Measurements from ENCODE around the gene ALOX12.

Gene ALOX12

DNA sequence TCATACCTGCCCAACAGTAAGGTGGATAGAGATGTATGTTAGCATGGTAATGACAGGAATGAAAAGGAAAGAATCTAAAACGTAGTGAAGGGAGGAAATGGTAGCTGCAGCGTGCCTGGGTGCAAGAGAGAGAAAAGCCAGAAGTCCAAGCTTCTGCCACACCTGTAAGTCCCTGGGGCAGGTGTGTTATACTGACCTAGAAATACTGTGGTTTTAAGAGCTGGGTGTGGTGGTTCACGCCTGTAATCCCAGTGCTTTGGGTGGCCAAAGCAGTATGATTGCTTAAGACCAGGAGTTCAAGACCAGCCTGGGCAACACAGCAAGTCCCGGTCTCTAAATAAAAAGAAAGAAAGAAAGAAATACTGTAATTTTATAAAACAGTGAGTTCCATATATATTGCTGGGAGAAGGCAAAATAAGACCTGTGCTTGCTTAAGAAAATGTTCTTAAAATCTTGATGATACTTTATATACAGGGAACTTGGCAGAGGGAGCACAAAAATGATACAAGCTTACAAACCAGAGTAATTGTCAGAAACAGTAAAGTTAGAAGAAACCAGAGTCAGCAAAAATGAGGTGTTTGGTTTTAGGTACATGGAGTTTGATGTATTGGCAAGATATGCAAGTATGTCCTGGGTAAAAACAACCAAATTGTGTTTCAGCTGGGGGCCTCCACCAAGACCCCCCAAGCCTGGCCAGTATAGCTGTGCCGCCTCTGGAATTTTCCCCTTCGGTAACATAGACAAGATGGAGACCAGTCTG is 6.6 kb downstream of the ALOX12 start:
- DNase-seq = no peak

DNA sequence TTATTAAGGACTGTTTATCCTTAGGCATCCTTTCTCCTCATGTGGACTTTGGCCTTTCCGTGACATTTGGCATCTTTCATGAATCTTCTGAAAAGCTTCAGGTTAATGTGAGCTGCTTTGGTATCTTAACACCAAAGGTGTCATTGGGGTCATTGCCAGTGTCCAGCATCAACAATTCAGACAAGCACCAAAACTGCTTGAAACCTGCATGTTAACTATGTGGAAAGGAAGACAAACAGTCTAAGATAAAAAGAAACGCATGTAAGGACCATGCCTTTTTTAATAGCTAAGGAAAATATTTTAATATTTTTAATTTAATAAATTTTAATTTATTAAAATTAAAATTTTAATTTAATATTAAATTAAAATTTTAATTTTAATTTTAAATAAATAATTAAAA is 7.9 kb downstream of the ALOX12 start:
- DNase-seq = no peak

DNA sequence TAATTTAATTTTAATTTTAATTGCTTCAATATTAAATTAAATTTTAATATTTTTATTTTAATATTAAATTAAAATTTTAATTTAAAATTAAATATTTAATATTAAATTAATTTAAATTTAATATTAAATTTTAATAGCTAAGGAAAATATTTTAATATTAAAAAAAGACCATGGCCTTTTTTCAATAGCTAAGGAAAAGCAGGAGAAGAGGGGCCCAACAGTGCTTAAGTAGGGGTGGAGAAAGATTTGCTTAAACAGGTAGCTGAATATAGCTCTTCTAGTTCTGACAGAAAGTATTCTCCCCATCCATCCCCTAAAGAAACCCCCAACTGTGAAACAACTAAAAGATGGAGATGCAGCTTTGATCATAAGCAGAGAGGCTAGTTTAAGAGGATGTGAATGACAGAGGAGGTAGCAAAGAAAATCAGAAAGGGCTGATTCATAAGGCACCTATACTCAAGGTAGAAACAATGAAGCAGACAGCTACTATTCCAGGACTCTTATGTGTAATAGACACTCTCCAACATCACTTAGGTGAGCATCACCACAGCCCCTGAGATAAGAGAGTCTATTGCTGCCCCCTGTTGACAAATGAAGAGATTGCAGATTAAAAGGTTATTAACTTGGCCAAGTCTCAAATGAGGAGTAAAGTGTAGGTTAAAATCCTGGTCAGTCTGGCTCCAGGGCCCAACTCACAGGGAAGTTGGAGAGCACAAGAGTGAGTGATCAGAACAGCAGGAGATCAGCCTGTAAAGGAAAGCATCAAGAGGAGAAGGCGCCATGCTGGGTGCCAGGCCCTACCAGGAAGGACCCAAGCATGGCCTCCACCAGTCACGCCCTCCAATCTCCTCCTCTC is 8.8 kb downstream of the ALOX12 start:
- no peak for DNase-seq

DNA sequence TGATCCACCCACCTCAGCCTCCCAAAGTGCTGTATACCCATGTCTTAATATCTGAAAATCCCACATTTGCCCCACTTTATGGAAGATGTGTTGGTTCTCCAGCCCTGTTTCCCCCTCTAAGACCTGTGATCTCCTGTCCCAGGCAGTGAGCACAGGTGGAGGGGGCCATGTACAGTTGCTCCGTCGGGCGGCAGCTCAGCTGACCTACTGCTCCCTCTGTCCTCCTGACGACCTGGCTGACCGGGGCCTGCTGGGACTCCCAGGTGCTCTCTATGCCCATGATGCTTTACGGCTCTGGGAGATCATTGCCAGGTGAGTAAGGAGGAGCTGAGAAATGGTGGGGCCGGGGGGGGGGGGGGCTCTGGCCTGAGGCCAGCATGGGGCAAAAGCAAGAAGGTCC is 9.9 kb downstream of the ALOX12 start:
- DNase-seq = no peak

DNA sequence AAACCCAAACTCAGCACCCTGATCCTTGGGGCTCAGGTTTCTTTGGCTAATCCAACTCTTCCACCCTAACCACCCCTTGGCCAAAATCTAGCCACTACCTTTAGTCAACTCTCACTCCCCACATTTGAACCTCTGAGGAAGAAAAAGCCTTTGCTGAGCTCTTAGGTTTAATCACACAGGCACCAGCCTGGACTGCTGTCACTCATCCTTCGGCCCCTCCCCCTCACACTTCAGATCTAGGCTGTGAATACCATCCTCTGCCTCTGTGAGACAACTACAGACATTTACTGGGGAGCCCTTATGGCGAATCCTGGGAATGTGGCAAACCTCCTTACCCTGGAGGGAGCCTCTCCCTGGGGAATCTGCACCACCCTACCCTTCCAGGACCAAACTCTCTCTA is 11.3 kb downstream of the ALOX12 start:
- no peak for DNase-seq

DNA sequence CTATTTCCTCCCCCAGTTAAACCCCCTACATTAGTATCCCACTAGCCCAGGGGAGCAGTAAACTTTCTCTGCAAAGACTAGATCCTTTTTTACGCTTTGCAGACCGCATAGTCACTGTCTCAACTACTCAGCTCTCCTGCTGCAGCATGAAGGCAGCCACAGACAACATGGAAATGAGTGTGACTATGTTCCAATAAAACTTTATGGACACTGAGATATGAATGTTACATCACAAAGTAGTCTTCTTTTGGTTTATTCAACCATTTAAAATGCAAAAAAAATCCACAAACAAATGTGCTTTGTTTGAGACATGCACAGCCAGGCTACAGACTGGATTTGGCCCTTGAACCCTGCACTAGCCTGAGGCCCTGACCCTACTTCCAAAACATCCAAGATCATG is 14.7 kb downstream of the ALOX12 start:
- DNase-seq = no peak

DNA sequence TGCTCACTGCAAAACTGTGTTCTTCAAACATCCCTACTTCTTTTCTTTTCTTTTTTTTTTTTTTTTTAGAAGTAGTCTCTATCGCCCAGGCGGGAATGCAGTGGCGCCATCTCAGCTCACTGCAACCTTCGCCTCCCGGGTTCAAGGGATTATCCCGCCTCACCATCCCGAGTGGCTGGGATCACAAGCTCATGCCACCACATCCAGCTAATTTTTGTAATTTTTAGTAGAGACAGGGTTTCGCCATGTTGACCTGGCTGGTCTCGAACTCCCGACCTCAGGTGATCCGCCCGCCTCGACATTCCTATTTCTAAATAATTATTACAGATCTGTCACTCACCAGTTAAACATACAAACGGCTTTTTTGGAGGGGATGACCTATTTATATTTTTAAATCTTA is 15.6 kb downstream of the ALOX12 start:
- DNase-seq = no peak

DNA sequence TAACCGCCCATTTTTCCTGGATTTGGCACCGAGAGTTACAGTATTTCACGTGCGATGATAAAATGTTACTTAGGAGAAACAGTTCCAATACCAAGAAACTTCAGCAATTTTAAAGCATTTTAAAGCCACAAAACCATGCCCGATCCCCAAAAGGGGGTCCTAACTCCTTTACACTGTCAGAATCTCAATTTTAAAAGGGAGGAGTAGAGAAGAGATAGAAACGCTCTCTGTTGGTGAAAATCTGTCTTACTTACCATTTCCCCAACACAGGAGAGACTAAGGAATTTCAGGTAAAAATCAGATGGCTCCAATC is 16.0 kb downstream of the ALOX12 start:
- no peak for DNase-seq

DNA sequence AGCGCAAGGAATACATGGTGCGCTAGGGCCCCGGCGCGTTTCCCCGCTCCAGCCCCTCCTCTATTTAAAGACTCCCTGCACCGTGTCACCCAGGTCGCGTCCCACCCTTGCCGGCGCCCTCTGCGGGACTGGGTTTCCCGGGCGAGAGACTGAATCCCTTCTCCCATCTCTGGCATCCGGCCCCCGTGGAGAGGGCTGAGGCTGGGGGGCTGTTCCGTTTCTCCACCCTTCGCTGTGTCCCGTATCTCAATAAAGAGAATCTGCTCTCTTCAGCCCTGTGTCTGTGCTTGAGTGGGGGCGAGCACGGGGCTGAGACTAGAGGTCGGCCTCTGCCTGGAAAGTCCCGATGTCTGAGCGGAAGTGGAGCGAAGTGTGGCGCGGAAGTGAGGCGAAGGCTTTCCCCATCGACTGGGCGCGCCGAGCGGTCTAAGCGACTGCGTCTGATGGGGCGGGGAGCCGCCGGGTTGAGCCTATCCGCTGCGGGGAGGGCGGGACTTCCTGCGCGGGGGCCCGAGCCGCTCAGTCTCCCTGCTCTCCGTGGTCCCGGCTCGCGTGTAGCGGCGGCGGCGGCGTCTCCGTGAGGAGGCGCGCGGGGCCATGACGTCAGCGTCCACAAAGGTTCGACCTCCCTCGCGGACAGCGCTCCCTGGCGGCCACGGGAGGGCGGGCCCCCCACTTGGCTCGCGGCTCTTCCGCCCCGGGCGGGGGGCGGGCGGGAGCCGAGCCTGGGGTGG is 18.6 kb downstream of the ALOX12 start:
- peak; percentile 96 to 97 for DNase-seq

DNA sequence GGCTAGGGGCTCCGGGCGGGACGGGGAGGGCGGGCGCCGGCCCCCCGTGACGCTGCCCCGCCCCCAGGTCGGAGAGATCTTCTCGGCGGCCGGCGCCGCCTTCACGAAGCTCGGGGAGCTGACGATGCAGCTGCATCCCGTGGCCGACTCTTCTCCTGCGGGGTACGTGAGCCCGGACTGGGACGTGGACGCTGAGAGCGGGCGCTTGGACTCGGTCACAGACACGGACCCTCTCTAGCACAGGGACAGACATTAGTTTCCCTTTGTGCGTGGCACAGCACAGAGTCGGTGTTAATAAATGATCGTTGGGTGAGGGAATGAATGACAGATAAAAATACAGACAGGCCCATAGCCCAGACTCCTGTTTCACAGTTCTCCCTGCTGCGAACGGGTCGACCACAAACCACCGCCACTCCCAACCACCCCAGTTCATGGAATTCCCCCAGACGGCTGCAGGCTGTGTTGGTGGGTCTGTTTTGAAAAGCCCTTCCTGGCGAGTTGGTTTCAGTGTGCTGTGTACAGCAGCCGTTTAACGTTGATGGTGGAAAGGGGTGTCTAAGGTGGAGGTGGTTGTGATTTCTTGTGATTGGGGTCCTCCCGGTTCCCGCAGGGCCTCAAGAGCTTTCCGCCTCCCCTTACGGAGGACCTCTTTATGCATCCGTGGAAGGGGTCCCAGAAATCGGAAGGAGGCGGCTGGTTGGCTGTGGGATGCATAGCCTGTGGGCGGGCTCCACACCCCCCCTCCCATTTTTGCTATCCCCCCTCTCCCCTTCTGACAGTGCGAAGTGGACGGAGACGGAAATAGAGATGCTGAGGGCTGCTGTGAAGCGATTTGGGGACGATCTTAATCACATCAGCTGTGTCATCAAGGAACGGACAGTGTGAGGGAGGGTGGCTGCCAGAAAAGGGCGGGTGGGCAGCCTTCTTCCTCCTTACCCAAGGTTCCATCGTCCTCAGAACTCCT is 19.4 kb downstream of the ALOX12 start:
- peak; percentile 81 to 85 for DNase-seq

DNA sequence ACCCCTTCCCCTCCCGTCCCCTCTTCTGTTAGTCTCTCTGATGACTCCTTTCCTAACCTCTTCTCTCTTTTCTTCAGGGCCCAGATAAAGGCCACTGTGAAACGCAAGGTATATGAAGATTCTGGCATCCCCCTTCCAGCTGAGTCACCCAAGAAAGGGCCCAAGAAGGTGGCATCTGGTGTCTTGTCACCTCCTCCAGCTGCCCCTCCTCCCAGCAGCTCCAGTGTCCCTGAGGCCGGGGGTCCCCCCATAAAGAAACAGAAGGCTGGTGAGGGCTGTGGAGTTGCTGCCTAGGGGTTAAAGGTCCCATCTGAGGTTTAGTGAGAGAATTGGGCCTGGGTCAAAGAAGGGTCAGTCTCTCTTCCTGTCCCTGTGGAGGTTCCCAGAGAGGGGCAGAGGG is 20.6 kb downstream of the ALOX12 start:
- peak in 1 of 2 experiments; percentile 23 for DNase-seq

DNA sequence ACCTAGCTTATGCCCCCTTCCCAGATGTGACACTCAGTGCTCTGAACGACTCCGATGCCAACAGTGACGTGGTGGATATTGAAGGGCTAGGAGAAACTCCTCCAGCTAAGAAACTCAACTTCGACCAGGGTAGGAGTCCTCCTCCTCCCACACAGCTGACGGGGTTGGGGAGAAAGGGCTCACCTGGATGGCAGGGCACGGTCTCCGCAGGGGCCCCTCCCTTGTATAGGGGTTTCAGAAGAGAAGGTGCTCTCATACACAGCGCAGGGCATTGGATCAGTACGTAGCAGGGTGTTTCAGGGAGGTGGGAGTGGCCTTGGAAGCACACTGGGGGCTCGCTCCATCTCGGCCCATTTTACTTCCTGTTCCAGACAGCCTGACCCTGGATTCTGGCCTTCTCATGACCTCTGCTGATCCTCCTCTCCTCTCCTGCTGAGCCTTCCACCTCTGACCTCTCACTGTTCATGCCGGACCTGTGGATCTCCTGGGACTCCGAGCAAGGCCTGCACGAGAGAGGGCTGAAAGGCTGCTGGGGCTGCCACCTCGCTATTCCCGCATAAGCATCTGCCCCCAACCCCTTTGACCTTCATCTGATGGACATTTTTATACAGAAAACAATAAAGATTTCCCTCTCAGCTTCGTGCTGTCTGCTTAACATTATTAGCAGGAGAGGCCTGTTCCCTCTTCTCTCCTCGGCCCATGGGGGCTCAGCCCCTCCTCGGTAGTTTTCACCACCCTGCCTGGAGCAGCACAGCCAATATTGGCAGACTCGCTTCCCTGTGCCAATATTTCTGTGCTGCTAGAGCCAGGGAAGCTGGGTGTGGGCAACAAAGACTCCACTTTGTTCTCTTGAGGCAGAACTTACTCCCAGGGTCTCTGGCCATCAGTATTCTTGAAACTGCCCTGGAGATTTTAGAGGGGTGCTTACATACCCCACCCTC is 21.3 kb downstream of the ALOX12 start:
- DNase-seq = no peak

DNA sequence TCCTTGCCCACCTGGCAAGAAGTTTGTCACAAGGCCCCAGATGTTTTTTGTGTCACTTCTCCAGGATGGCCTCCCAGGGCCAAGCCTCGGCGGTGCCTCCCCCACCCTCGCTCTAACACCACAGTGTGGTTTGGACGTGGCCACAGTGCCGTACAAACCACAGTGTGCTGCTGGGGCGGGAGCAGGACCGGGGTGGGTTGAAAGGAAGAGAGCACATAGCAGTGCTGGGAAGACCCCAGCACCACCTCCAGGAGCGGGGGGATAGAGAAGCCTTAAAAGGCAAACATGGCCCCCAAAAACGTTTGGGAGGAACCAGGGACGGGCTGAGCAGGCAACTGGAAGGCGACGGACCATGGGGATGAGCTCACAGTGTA is 22.0 kb downstream of the ALOX12 start:
- peak in 1 of 2 experiments; percentile 46 for DNase-seq

DNA sequence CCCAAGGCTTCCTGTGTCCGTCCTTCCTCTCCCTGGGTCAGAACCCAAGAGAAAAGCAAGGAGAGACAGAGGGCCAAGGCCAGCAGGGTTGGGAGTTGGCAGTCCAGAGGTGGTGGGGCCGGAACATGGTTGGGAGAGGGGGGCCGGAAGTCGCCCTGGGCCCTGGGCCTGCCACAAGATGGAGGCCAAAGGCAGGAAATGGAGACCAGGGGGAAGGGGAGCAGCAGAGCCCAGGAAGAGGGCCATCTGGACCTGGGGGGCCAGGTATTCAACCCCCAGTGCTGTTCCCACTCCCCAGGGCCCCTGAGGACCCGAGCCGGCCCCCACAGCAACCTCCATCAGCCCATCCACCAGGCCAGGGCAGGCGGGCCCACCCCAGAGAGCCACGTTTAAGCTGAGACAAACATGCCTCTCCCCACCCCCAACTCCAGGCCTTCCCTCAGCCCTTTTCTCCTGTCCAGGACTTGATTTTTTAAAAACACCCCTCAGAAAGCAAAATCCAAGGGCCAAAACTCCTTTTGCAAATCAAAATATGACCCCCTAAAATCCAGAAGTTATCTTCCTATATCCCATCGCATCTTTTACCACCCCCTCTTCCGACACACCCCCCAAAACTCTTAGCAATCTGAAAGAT is 22.6 kb downstream of the ALOX12 start:
- DNase-seq = no peak

DNA sequence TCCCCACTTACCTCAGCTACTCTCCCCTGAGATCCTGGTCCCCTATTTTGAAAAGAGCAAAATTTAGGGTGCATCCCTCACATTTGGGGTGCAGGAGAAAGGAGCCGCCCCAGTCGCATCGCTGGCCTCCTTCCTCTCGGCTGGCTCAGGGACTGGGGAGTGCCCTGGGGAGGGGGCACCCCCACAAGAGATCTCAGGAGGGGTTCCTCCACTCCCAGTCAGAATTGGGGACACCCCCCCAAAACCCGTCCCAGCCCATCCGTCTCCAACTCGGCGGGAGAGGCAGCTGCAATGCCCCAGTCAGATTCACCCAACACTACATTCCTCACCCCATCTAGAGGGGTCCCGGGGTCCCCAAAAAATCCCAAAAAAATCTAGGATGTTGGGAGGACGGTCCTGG is 23.5 kb downstream of the ALOX12 start:
- no peak for DNase-seq

DNA sequence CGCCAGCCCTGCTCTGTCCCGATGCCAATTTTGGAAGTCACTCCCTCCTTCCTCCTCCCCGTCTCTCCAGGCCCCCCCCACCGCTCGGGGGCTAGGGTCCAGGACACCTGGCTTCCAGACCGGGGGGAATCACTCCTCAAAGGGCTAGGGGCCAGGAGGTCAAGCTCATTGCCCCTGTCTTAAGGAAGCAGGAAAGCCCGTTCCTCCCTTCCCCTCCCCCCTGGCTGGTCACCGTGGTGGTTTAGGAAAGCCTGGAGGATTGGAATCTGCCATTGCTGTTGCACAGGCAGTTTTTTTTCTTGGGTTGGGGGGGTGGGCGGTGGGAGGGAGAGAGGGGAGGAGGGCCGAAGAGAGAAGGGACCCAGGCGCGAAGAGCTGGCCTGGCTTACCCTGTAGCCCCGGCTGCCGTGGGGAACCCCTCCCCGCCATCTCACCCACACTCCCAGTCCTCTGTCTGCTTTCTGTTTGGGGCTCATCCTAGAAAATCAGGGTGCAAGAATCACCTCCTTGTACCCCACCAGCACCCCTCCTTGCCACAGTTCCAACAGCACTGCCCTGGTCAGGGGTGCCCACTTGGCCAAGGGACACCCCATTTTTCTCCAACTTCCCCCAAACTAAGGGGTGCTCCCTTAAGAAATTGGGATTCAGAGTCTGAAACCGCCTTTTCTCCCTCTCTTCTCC is 24.1 kb downstream of the ALOX12 start:
- DNase-seq = no peak

DNA sequence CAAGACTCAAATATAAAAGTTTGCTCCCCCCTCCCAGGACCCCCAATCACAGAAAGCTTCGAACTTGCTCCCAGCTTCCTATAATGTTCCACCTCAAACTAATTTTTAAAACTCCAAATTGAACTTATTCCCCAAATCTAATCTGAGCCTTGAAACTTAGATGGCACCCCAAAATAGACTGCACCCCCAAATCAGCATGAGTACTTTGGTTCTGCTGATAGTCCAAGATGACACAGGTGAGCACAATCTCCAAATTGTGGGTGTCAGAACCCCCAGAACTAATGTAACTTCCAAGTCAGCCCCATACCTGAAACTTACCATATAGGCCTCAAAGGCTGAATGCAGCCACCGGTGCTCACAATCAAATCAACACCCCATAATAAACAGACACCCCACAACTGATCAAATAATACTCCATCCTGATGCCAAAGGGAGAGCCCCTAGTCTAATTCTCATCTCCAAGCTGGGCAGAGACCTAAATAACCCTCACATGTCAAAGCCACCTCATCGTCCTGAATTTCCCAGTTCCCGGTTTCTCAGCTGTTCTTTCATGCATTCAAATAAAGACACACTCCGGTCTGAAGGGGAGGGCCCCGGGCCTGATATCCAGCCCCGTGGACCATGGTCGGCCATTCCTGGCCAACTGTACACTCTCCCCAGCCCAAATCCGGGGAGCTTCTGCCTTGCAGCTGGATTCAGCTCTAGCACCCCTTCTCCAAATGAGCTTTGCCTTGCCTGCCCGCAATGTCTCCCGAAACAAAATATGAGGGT is 25.2 kb downstream of the ALOX12 start:
- DNase-seq = no peak

DNA sequence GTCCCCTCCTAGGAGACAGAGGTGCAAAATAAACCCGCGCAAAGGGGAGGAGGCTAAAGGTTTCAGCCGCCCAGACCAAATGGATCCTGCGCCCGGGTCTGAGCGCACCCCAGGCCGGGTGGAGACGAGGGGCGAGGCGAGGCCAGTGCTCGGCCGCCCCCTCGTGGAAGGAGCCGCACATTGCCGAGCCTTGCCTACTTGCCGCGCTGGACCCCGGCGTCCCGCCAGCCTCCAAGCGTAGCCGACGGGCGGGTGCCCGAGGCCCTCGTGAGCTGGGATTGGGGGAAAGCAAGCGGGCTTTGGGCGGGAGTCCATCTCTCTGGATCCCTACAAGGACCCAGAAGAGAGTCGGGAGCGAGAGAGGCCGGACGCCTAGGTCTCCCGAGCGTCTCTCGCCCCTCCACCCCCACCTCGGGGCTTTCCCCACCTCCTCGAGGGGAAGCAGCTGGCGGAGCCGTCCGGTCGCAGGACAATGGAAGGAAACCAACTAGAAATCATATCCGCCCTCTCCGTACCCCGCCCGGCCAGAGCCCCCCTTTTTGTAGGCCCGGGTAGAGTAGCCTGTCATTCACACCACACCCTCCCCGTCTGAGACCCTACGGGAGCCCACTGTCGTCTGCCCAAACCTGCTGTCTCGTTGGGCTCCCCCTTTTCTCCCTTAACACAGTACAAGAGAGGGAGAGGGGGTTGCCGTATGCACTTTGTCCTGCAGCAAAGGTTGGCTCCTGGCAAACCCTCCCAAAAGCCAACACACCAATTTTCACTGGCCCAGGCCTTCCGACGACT is 26.3 kb downstream of the ALOX12 start:
- DNase-seq = peak; percentile 83 to 88
